ENCODE data around the gene FCHO1. TPM values are rescaled to one million over a fixed set of nuclear protein-coding genes. Genes with fewer than 3 reads are reported as not detected.

The FCHO1 gene
- total RNA-seq, 1 donor from 2014 or later: 1.0 TPM

GRCh38 chr19:17812099-17812498 is 60.8 kb downstream of the FCHO1 start:
- DNase-seq (ENCODE audit: low spot score): no peak
- intact Hi-C loops (cut with DNase I): no loop called here

DNA sequence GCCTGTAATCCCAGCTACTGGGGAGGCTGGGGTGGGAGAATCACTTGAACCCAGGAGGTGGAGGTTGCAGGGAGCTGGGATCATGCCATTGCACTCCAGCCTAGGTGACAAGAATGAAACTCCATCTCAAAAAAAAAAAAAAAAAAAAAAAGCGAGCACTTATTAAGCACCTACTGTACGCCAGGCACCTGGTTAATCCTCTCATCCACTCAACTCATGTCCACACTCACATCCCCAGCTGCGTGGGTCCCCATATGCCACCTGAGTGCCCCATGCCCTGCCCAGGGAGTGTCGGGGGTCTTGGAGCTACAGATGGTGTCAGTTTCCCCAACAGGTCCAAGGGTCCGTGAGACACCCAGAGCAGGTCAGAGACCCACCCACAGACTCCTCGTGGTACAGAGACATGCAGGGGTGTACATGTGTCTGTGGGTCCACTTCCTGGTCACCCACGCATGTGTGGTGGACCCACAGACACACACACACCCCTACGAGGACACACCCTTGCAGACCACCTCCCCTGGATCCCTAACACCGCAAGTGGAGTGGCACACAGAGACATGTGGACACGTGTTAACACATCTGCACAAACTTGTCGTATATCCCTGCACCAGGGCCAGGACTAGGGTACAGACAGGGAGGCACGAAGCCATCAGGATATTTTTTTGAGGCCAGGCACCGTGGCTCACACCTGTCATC is 66.5 kb downstream of the FCHO1 start:
- no peak for DNase-seq (ENCODE audit: low spot score)
- intact Hi-C loops (cut with DNase I): no loop called here

GRCh38 chr19:17821190-17821589 is 69.9 kb downstream of the FCHO1 start, which contains the start of gene INSL3:
TSS of gene INSL3 (minus strand) at chr19:17821519. CDS start at chr19:17821506, 13 bp downstream.
- no peak for DNase-seq (ENCODE audit: low spot score)
- intact Hi-C loops (cut with DNase I): no loop called here

GRCh38 chr19:17824339-17824738 is 73.1 kb downstream of the FCHO1 start:
- intact Hi-C loops (cut with DNase I): no loop called here
- DNase-seq (ENCODE audit: low spot score): no peak

DNA sequence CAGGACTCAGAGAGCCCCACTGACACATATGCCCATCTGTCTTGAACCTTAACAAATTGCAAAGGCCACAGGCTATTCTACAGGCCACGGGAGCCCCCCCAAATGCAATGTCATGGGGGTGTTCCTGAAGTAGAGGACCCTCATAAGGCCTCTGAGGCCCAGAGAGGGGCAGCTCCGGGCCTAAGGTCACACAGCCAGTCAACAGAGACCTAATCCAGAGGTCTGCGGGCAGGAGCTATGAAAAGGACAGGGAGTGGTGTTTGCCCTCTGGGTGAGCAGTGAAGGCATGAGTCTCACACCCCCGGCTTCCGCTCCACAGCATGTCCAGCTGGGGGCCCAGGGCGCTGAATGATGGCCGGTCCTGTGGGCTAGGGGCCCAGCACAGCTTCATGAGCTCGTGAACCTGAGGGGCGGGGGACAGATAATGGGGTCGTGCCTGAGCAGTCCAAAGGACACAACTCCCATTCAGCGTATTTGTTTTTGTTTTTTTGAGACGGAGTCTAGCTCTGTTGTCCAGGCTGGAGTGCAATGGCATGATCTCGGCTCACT is 75.3 kb downstream of the FCHO1 start:
- no peak for DNase-seq (ENCODE audit: low spot score)
- intact Hi-C loops (cut with DNase I): no loop called here

DNA sequence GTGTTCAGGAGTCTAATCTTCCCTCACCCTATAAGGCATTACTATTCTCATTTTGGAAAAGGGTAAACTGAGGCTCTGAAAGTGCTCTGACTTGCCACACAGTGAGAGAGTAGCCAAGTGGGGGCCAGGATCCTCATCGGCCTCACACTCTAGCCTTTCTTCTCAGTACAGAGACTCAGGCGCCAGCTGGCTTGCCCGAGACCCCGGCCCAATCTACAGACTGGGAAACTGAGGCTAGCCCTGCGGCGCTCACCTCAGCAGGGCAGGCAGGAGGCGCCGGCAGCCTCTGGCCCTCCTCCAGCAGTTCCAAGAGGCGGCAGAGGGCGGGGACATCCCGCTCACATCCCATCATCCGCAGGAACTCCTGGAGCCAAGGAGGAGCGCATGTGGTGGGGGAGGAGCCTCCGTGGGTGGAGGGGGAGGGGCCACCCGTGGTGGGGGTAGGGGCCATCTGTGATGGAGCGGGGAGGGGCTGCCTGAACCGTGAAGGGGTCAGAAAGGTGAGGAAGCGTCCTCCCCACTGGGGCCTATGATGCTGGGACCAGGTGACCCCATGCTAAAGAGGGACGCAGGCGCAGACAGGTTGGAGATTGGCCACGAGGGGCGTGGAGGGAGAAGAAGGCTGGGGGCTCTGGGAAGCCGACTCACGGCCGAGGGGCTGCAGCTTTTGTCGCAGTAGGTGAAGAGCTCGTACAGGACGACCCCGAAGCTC is 78.7 kb downstream of the FCHO1 start:
- intact Hi-C loops (cut with DNase I): no loop called here
- no peak for DNase-seq (ENCODE audit: low spot score)

- no peak for DNase-seq (ENCODE audit: low spot score)
- intact Hi-C loops (cut with DNase I): no loop called here
Measured at GRCh38 chr19:17830567-17831418, 79.5 kb downstream of the FCHO1 start.

GRCh38 chr19:17831419-17831888 is 80.2 kb downstream of the FCHO1 start:
- DNase-seq (ENCODE audit: low spot score): no peak
- intact Hi-C loops (cut with DNase I): no loop called here

DNA sequence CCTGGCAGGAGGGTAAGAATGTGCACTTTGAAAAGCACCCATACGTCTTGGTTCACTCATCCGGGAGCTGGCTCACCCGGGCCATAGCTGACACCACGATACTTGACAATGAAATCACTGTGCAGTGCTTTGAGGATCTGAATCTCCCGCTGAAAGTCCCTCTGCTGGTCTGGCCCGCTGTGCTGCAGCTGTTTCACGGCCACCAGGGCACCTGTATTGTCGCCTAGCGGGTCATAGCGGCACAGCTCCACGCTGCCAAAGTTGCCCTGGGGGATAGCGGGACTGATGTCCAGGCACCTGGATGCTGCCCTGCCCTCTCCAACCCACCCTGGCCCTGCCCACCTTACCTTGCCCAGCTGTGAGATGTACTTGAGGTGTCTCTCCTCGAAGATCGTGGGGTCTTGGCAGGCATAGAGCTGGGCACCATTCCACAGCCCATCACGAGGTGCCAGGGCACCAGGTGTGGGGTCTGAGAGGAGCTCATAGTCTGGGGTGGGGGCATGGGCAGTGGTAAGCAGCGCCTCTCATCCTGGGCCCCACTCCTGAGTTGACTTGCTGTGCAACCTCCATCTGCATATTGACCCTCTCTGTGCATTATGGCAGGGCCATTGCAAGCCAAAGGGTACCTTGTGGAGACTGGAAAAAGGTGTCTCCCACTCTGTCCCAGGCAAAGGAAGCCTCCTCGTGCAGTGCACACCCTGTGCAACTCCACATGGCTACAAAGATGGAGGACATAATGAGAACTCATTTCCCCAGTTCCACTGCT is 81.3 kb downstream of the FCHO1 start:
- no peak for DNase-seq (ENCODE audit: low spot score)
- intact Hi-C loops (cut with DNase I): no loop called here

DNA sequence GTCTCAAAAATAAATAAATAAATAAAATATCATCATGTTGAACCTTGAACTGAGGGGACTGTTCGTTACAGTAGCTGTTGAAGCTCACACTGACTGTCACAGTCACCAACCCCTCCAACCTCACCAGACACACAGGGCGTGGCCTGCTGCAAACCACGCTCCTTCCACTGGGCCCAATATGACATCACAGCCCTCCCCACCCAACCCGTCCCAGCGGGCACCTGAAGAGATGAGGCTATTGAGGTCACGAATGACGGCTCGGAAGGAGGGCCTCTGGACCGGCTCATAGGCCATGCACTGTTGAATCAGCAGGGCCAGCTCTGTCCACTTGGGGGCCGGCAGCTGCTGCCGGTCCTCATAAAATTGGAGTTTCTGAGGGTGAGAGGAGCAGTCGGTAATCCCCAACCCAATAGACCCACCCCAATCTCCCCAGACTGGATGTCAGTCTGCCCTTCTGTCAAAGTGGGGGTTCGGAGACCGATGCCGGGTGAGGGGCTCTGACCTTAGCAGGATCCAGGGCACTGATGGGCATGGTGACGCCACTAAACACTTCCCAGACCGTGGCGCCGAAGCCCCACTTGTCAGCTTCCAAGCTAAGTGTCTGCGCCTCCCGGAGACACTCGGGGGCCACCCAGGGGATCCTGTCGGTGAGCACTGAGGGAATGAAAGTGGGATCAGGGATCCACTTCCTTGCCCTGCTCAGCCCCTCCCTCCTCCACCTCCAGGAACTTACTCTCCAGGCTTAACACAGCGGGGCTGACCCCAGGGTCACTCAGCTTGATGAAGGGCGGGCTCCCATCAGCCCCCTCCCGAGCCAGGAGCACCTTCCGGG is 83.3 kb downstream of the FCHO1 start:
- intact Hi-C loops (cut with DNase I): no loop called here
- DNase-seq (ENCODE audit: low spot score): no peak

DNA sequence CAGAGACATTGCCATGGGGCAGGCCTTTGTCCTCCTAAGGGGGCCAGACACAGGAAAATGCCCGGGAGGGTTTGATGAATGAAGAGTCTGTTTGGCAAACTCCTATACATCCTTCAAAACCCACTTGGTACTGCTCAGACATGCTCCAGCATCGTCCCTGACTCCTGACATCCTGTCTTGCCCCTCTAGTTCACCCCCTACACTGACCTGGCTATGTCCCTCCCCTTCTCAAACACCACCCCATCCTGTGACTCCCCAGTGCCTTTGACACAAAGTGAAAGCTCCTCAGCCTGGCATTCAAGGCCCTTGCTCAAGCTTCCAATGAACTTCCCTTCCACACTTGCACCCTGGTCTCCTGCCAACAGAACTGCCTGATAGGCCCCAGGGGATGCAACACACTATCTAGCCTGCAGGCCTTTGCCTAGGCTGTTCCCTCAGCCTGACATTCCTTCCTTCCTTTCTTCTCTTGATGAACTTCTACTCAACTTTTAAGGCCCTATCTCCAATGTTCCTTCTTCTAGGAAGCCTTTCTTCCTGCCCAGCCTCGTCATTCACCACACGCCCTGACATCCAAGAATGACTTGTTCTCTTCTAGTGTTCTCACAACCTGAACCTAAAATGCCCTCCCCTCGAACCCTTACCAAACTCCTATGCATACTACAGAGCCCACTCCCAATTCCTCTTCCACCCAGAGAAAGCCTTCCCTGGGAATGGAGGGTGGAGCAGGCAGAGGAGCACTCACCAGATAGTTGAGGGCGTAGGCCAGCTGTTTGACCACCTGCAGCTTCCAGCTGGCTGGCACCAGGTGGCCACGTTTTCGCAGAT is 84.1 kb downstream of the FCHO1 start:
- DNase-seq (ENCODE audit: low spot score): no peak
- intact Hi-C loops (cut with DNase I): no loop called here

DNA sequence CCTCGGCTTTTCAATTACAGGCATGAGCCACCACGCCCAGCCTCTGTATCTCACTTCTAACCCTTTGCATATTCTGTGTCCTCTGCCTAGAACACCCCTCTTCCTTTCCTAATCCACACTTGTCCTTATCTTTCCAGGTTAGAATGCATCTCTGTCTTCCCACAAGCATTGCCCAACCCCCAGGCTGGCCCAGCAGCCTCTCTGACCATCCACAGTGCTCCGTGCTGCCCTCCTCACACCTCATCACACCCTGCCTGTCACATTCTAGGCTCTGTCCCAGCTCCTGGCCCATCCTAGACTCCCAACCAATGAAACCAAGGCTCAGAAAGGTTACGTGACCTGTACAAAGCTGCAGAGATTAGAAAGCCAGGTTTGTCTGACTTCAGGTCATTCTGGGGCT is 85.3 kb downstream of the FCHO1 start:
- intact Hi-C loops (cut with DNase I): no loop called here
- no peak for DNase-seq (ENCODE audit: low spot score)

DNA sequence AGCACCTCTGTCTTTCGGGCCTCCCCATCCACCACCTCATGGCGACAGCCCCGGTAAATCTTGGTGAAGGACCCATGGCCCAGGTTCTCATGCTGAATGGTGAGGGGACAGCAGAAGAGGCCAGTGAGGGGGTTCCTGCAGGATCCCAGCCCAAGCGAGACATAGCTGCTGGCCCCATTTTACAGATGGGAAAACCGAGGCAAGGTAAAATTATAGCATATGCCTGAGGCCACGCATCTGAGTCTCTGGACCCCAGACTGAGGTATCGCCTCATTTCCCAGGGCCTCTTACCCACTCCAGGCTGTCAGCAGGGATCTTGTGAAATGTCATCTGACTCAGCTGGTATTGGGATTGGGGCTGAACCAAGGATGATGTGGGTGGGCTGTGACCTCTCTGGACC is 86.7 kb downstream of the FCHO1 start:
- intact Hi-C loops (cut with DNase I): no loop called here
- DNase-seq (ENCODE audit: low spot score): no peak

Other genes starting within 250 kb of the FCHO1 start
- 24.8 TPM for gene PGLS, start 239.8 kb upstream of the FCHO1 start, total RNA-seq
- 41.1 TPM for gene COLGALT1, start 195.8 kb upstream of the FCHO1 start, total RNA-seq
- gene UNC13A, start 63.1 kb upstream of the FCHO1 start, total RNA-seq: 0.30 TPM
- 27.5 TPM for gene MAP1S, start 32.0 kb upstream of the FCHO1 start, total RNA-seq
- gene B3GNT3, start 43.7 kb downstream of the FCHO1 start, total RNA-seq: not detected
- not detected for gene INSL3, start 70.0 kb downstream of the FCHO1 start, total RNA-seq
- 6.2 TPM for gene JAK3, start 96.5 kb downstream of the FCHO1 start, total RNA-seq
- gene RPL18A, start 108.4 kb downstream of the FCHO1 start, total RNA-seq: 669 TPM
- gene SLC5A5, start 120.5 kb downstream of the FCHO1 start, total RNA-seq: not detected
- 71.3 TPM for gene CCDC124, start 181.5 kb downstream of the FCHO1 start, total RNA-seq
- 0.19 TPM for gene KCNN1, start 215.6 kb downstream of the FCHO1 start, total RNA-seq